Measurements from ENCODE around the gene RBM22. TPM values are rescaled to one million over a fixed set of nuclear protein-coding genes. Genes with fewer than 3 reads are reported as not detected.

The RBM22 gene
- total RNA-seq, 1 donor from 2014 or later = 43.2 TPM

- no peak for DNase-seq (ENCODE audit: extremely low read depth, low read depth, low spot score)
Observed at GRCh38 chr5:150653145-150653761, 47.6 kb downstream of the RBM22 start.

DNA sequence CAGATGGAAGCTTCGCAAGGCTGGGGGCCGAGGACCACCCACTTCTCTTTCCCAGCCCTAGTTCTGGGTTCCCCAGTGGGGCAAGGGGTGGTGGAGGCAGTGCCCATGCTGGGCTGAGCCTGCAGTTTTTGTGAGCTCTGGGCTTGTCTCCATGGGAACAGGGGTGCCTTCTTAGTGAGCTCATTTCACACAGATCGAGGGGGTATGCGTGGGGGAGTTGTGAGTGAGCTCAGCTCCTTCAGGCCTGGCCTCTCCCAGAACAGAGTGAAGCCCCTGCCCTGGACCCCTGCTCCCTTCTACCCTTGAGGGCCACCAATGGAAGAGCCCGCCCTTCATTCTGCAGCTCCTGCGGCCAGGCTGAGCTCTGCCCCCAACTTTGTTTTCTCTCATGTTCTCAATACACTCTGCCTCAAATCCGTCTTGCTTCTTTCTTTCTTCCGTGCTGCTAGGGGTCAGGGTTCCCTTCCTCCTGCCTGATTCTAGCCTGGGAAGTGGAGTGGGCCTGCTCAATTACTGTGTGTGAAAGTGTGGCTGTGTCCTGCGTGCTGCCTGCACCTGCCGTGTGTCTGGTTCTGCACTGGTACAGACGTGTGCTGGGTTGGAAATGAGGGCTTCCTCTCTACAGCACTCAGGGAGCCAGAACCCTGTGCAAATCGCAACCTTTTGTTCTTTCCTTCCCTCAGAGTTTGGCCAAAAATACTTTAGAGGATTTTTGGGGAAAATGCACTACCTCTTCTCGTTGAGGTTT, 48.8 kb downstream of the RBM22 start:
- no peak for DNase-seq (ENCODE audit: extremely low read depth, low read depth, low spot score)

DNA sequence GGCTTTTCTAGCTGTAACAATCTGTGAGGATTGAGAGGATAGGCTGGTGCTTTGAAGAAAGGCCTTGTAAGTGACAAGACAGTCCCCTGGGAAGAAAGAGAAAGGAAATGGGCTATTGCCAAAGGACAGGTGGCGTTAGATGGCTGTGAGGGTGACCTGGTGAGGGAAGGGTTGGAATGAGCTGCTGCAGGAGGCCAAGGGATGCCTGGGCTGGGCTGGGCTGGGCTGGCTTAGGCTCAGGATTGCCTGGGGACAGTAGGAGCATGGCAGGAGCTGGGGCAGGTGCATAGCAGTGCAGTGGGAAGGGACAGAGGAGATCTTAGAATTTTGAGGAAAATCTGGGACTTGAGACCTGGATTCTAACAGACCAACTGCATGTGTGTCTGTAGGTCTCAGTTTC, 49.5 kb downstream of the RBM22 start:
- DNase-seq (ENCODE audit: extremely low read depth, low read depth, low spot score) = no peak

- no peak for DNase-seq (ENCODE audit: extremely low read depth, low read depth, low spot score)
Observed at GRCh38 chr5:150650021-150651006, 50.5 kb downstream of the RBM22 start.

GRCh38 chr5:150649108-150650020, 51.5 kb downstream of the RBM22 start:
- DNase-seq (ENCODE audit: extremely low read depth, low read depth, low spot score) = no peak

- no peak for DNase-seq (ENCODE audit: extremely low read depth, low read depth, low spot score)
Observed at GRCh38 chr5:150648294-150649107, 52.4 kb downstream of the RBM22 start.

DNA sequence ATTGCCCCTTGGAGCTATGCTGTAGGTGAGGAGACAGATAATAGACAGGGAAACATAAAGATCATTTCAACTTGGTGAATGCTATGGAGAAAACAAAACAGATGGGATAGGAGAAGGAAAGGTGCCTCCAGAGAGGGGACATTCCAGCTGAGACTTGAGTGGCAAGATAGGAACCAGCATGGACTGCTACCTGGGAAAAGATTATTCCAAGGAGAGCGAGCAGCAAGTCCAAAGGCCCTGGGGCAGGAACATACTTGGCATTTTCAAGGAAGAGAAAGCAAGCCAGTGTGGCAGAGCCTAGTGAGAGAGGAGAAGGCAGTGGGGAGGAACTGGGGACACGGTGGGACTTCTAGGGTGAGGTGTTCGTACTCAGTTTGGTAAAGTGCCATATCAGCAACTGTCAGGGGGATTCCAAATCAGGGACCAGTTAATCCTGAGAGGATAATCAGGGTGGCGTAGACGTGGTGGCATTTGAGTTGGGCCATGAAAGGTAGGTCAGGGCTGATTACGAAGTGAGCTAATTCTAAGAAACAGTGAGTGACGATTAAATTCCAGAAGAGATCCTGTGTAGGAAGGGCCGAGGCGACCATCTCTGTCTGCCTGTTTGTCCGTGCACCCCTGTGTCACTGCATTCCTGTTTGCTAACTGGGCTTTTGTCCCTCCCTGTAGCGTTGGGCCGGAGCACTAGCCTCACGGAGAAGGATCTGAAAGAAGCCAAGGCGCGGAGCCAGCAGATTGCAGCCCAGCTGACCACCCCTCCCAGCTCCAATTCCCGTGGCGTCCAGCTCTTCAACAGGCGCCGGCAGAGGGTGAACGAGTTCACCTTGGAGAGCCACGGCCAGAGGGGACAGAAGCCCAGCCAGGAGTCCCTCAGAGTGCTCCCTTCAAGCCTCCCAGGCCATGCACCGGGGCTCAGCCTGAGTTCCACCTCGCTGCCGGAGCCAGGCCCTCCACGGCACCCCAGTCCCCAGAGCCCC, 53.3 kb downstream of the RBM22 start:
- DNase-seq (ENCODE audit: extremely low read depth, low read depth, low spot score) = no peak

DNA sequence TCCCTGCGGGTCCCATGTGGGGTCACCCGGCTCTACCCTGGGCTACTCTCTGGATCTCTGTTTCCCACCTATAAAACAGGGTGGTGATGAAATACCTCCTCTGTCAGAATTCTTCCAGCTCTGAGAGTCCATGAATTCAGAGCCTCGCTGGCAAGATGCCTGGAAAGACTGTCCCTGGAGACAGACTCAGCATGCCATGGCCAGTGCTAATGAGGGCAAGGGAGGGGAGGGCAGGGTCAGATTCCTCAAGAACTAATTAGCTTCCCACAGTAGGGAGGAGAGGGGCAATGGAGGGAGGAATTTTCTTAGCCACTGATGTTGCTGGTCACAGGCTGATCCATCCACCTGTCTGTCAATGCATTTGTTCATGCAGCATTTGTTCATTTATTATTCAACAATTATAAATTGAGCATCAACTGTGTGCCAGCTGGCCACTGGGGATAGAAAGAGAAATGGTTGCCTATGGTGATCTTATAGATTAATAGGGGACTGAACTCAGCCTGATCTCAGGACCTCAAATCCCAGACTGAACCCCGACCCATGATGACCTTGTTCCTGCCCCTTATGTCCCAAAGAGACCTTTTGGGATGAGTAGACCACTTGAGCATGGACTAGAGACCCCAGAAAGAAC, 55.7 kb downstream of the RBM22 start:
- no peak for DNase-seq (ENCODE audit: extremely low read depth, low read depth, low spot score)

GRCh38 chr5:150644514-150644913, 56.3 kb downstream of the RBM22 start:
- no peak for DNase-seq (ENCODE audit: extremely low read depth, low read depth, low spot score)

GRCh38 chr5:150644058-150644457, 56.8 kb downstream of the RBM22 start:
- no peak for DNase-seq (ENCODE audit: extremely low read depth, low read depth, low spot score)

DNA sequence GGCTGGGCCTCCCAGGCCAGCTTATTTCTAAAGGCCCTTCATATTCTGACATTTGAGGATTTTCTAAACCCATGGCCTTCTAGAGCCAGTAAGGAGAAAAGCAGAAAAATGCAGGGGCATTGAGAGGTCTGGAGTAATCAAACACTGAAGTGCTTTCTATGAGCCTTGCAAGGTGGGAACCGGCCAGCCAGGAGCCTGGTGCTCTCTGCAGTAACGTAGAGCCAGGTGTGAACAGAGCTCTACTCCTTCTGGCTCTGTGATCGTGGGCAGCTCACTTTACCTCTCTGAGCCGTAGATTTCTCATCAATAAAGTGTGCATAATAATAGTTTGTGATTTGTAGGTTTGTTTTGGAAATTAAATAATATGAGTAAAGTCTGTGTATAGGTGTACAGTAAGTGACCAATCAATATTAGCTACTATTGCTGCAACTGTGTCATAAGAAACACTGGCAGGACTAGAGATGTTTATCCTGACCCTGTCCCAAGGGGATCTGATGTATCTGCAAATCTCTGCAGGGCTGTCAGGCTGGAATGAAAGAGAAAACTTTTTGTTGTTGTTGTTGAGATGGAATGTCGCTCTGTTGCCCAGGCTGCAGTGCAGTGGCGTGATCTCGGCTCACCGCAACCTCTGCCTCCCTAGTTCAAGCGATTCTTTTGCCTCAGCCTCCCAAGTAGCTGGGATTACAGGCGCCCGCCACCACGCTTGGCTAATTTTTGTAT, 57.7 kb downstream of the RBM22 start:
- DNase-seq (ENCODE audit: extremely low read depth, low read depth, low spot score) = no peak

DNA sequence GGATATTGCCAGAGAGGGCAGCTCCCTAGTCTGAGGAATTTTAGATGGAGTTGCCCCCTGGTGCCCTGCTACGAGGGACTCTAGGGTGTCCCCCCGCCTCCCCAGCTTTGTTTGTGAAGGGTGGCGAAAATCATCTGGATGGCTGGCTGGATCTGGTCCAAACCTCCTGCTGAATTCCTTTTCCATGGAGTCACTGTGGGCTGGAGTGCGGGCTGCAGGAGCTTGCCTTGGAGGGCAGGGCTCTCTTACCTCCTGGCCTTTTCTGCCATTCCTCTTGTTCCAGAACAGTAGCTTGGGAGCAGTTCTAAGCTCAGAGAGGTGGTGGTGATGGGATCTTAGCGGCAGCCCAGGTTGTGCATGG, 58.3 kb downstream of the RBM22 start:
- DNase-seq (ENCODE audit: extremely low read depth, low read depth, low spot score) = no peak

- no peak for DNase-seq (ENCODE audit: extremely low read depth, low read depth, low spot score)
Observed at GRCh38 chr5:150641824-150642566, 58.9 kb downstream of the RBM22 start.

DNA sequence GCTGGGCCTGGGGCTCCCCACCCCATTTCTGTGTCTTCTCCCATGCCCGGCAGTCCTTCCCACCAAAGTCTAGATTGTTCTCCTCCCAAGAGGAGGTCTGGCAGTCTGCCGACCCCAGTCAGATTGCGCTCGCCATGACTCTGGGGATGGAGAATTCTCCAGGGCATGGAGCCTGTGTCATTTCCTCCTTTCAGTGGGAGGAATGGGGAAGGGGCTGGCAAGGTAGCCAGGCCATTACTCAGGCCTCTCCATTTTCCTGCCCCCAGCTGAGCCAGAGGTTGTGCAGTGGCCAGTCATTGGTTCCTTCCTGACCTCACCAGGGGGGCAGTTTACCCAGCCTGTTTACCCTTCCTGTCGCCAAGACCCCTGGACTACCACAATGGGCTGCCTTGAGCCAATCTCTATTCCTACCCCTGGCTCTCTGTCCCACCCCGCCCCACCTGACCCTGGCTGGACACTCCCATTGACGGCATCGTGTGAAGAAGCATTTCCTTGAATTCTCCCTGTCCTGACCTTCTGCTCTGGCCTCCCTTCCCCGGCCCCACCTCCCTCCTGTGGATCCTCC, 59.8 kb downstream of the RBM22 start:
- DNase-seq (ENCODE audit: extremely low read depth, low read depth, low spot score) = peak; percentile 85

All from glomerular endothelial cell (primary cell).